22Rv1 (cell line): ENCODE results near the gene MARCHF4.

Source experiments
- CTCF ChIP-seq: fragments of 450-650 bp; IDR thresholded peaks from 2 replicates; pipeline ENCODE4 v1.5.1; 2017; ENCODE audit warnings: mild to moderate bottlenecking
- ZFX ChIP-seq: fragments of 450-650 bp; IDR thresholded peaks from 2 replicates; pipeline ENCODE4 v1.6.1; 2017; ENCODE audit warnings: antibody characterized with exemption, borderline replicate concordance

- TF ChIP-seq ZFX (no peak), CTCF (no peak)
Measured at GRCh38 chr2:216343221-216343980, 28.9 kb downstream of the MARCHF4 start.
